HEK293T (cell line): ENCODE results near the gene GPRC5B.

Source experiments
- BHLHE40 ChIP-seq: fragments of 450-650 bp; IDR thresholded peaks from 2 replicates; pipeline ENCODE4 v1.6.1; 2016; ENCODE audit warnings: mild to moderate bottlenecking, moderate library complexity, borderline replicate concordance
- ELF4 ChIP-seq: fragments of 450-650 bp; IDR thresholded peaks from 2 replicates; pipeline ENCODE4 v1.6.1; 2017; ENCODE audit warnings: antibody characterized with exemption
- FOXK2 ChIP-seq: fragments of 450-650 bp; IDR thresholded peaks from 2 replicates; pipeline ENCODE4 v1.6.1; 2016; ENCODE audit warnings: mild to moderate bottlenecking
- SP1 ChIP-seq: fragments of 450-650 bp; IDR thresholded peaks from 2 replicates; pipeline ENCODE4 v1.6.1; 2017
- ZNF384 ChIP-seq: fragments of 450-650 bp; IDR thresholded peaks from 2 replicates; pipeline ENCODE4 v1.6.1; 2016

- TF ChIP-seq BHLHE40 (no peak), FOXK2 (no peak), ZNF384 (no peak), ELF4 (no peak), SP1 (no peak)
Measured at GRCh38 chr16:19833176-19833575, 51.5 kb downstream of the GPRC5B start.
